Pulmonary artery endothelial cell (primary cell): ENCODE data around the gene MTERF4. TPM values are rescaled to one million over a fixed set of nuclear protein-coding genes. Genes with fewer than 3 reads are reported as not detected.
"Not testable (repeated sequence)": the region's sequence is repeated elsewhere in the genome, so short reads cannot be mapped to it uniquely, and the experiment has no call there.

Experiments
- DNase-seq: peaks from one replicate; pipeline ENCODE4 v3.0.0-alpha.2; 2011; ENCODE audit warnings: low read depth, low spot score
- total RNA-seq: library from RNA; depleted of rRNA; stranded (reverse); fragments of >200 nt; gene quantifications from 2 replicates; pipeline ENCODE4 v1.2.3, GENCODE V29; 2014

MTERF4 gene
- total RNA-seq, 1 donor from 2014 or later: 48.1 TPM

DNA sequence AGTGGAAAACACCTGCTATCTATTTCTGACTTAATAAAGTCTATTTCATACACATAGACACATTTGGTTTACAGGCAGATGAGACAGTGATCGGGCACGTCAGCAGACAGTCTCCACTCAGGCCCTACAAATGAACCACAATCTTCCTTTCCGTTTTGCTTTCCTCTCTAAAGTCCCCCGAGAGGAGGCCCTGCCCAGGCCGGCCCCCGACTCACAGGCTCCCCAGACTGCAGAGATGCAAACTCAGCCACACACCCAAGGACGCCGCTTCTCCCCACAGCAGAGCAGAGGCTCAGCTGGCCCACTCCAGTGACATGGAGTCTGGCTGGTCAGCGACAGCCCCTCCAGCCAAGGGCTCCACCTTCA lies 9.3 kb upstream of the MTERF4 start:
- no peak for DNase-seq

- no peak for DNase-seq
These were observed 8.7 kb upstream of the MTERF4 start for GRCh38 chr2:241110607-241111439.

DNA sequence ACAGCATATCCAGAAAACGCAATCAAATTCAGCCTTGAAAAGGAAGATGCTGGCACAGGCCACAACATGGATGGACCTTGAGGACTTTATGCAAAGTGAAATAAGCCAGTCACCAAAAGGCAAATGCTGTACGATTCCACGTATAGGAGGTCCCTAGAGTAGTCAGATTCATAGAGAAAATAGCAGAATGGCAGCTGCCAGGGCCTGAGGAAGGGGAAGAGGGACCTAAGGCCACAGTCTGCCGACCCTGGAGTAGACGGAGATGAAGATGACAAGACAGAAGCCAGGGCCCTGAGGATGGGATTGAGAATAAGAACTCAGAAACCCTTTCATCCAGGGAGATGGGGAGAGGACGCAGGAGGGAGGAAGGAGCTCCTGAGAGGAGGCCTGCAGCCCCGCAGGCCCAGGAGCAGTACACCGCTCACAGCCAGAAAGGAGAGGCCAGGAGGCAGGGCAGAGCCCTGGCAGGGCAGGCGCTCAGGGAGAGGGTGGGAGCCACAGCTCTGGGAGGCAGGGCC lies 8.1 kb upstream of the MTERF4 start:
- no peak for DNase-seq

- DNase-seq: no peak
These were observed 7.4 kb upstream of the MTERF4 start for GRCh38 chr2:241109210-241110088.

DNA sequence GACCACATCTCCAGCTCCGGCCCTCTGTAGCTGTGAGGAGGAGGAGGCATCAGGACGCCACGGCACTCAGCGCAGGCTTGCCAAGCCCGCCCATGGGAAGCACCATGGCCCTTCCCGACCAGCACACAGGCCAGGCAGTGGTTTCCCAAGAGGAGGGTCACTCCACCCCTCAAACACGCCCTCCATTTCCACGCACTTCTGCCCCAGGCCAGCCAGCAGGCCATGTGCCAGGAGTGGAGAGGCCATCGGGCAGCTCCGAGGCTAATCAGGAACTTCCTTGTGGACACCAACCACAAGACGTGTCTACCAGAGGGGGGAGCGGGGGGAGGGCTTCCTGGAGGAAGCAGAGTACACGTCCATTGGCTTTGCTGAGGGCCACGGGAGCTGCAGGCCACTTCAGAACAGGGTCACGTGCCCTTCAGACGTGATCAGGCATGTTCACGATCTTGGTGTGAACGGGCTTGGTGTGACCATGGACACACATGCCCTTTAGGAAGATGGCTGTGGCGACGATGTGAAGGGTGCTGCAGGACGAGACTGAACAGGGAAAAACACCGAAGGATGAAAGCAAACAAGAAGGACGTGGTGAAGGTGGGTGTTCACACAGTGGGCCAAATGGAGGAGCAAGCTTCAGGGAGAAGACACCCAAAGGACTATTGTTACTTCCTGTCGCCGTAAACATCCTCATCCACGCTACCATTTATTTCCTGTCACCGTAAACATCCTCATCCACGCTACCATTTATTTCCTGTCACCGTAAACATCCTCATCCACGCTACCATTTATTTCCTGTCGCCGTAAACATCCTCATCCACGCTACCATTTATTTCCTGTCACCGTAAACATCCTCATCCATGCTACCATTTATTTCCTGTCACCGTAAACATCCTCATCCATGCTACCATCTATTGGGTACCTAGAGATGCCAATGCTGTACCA lies 6.5 kb upstream of the MTERF4 start:
- no peak for DNase-seq

DNA sequence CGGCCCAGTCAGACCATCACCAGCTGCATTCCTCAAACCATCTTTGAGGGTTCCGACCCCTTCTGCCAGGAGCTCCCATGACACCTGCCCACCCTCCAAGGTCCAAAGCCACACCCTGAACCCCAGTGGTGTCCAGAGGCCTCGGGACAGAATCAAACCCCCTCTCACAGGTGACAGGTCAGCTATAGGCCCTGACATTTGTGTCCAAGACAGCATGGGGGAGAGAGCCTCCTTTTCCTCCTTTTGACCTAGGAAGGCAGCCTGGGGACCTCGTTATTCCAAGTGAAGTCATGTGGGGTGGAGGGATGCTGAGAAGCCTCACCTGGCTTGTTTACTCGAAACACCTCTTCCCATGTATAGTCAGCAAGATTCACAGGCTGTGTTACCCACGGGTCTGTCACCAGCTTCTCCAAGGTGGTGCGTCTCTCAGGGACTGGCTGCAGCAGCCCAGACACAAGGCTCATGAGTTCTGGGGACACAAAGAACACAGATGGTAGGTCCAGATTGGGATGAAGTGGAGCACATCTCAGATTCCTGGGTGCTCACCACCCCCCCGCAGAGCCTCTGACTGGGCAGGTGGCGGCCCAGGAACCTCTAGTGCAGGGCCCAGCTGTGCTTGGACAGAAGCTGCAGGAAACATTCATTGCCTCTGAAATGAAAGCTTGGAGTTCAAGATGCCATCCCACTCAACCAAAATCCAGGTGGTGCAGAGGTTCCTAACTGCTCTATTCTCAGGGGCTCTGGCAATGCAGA lies 5.1 kb upstream of the MTERF4 start:
- no peak for DNase-seq

DNA sequence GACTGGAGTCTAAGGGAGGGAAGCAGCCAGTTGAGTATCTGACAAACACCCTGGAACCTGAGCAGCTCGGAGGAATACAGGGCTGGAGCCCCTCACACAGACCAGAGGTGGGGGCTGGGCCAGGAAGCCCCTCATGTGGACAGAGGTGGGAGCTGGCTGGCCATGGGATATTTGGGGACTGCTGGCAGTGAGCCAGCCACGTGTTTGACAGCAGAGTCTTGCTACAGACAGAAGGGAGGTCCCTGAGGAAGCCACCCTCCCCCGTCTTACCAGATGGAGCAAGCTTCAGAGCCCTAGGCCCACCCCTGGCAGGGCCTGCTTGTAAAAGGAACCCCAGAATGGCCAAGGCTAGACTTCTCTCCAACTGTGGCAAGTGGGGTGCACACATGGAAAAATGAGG lies 3.6 kb upstream of the MTERF4 start:
- no peak for DNase-seq

DNA sequence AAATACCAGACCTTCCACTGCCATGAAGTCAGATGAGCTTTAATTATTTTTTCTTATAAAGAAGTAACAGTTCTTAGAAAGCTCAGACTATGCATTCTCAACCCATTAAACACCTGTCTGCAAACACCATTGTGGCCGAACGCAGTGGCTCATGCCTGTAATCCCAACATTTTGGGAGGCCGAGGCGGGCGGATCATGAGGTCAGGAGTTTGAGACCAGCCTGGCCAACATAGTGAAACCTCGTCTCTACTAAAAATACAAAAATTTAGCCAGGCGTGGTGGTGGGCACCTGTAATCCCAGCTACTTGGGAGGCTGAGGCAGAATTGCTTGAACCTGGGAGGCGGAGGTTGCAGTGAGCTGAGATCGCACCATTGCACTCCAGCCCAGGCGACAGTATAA lies 2.5 kb upstream of the MTERF4 start:
- not testable (repeated sequence) for DNase-seq

DNA sequence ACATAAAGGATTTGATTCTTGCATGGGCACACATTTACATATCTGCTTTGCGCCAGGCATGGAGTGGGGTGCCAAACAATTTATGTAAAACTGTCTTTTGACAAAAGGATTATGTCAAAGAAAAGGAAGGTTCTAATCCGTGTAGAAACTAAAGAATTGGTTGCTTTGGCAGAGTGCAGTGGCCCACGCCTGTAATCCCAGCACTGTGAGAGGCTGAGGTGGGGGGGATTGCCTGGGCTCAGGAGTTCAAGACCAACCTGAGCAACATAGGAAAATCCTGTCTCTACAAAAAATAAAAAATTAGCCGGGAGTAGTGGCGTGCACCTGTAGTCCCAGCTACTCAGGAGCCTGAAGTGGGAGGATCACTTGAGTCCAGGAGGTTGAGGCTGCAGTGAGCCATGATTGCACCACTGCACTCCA lies 1.1 kb upstream of the MTERF4 start:
- no peak for DNase-seq

DNA sequence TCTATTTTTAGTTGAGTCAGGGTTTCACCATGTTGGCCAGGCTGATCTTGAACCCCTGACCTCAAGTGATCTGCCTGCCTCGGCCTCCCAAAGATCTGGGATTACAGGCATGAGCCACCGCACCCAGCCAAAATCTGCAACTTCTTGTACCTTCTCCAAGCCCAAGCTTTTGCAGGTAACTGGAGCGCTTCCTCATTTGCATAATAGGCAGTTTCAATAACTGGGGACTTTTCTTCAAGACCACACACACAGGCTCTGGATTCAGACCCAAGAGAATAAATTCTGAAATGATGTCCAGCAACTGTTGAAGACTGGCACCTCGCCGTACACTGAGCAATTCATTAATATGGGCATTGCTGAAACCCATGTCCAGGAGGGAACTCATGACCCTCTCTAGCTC lies 2.8 kb downstream of the MTERF4 start:
- no peak for DNase-seq

DNA sequence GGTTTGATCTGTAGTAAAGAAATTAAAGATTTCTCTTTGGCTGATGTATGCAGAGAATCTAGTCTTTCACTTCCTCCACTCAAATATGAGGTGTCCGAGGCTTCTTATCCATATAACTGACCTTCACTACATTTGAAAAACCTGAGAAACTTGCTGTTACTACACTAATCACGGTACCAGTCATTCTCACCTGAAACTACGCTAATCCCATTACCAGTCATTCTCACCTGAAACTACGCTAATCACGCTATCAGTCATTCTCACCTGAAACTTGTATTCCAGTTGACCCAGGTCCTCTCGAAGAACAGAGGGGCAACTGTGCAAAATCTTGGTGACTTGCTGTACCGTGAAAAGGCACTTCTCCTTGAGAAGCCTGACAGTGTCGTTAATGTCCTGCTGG lies 5.1 kb downstream of the MTERF4 start:
- no peak for DNase-seq

GRCh38 chr2:241095594-241096290 lies 6.3 kb downstream of the MTERF4 start:
- DNase-seq: no peak

DNA sequence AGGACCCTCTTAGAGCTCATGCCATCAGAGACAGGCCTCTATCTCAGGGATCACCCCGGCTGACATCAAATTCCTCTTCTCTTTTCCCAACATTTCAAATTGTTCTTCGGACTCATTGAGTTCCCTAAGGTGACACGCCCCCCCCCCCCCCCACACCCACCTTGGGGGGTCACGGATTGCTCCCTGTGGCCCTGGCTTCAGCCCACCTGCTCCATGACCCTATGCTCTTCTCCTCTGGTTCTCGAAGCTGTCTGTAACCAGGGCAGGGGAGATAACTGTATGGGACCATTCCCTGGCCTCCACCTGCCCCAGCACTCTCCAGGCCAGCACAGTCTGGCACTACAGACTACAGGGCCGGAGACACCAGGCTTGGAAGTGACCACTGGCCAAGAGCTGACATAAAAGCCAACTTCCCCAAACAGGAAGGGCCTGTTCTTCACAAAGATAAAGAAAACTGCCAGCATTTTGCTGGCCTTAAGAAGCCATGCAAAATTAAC lies 7.1 kb downstream of the MTERF4 start:
- DNase-seq: no peak

GRCh38 chr2:241094172-241094571 lies 7.9 kb downstream of the MTERF4 start:
- DNase-seq: no peak

- DNase-seq: not testable (repeated sequence)
These were observed 8.8 kb downstream of the MTERF4 start for GRCh38 chr2:241093133-241093781.

DNA sequence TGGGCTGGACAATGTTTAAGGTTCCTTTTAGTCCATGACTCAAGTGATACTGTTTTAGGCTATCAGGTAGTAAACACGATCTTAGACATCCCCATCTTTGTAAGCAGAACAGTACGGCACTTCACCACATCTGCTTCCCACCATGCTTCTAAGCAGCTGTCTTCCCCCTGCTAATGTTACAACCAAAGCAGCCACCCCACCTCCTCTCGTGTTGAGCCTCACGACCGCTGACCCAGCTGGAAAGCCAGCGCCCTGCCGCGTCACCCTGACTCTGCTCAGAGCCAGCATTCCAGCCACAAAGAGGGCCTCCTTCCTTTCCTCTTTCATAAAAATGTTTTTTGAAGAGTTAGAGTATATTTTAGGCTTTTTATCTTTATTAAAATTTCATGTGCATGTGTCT lies 9.4 kb downstream of the MTERF4 start:
- DNase-seq: no peak

DNA sequence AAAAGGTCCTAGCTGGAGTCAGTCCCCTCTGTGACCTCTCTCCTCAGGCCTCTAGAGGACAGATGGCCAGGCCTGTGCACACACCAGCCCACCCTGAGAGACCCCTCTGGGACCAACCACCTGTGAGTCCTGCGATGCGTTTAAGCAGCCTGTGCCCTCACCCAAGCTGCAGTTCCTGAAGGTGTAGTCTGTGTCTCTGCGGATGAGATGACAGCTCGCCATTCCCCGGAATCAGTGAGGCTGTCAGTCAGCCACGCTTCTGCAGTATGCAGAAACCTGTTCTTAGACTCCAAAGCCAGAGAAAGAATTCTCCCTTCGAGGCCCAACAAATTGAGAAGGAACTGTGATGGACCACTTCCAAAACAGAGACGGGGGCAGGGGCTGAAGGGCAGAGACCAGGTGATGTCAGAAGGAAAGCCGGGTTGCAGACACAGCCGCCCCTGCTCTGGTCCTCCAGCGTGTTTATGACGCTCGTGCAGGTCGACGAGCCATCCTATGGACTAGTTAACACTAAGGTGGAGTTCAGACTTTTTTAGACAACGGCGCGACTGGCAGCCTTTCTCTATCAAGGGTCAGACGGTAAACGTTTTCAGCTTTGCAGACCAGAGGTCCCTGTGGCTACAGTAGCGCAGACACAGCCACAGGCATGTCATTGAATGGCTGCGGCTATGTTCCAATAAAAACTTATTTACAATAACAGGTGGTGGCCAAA lies 10.2 kb downstream of the MTERF4 start:
- no peak for DNase-seq

DNA sequence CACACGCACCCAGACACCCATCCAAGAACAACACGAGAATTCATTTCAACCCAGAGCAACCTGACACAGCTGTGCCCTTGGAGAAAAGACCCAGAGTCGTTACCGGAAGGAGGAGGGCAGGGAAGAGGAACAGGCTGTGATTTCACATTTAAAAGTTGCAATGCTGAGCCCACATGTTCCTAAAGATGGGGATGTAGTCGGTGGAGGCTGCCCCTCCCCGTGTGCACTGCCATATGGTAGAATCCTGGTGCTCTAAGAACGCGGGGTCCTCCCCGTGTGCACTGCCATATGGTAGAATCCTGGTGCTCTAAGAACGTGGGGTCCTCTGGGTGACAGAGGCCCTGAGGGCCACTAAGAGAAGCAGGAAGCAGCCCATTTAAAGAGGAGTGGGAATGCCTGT lies 10.9 kb downstream of the MTERF4 start:
- no peak for DNase-seq
